K562 treated with DMSO at 1 percent for 48 hours (cell line): ENCODE results near the gene COX7B2. TPM values are rescaled to one million over a fixed set of nuclear protein-coding genes. Genes with fewer than 3 reads are reported as not detected.

Experiments used
- total RNA-seq: library from RNA; unstranded; fragments of 300-600 nt; gene quantifications from 2 replicates; pipeline ENCODE4 v1.2.3, GENCODE V29; 2022; ENCODE audit warnings: low replicate concordance; ENCODE audit errors: extremely low read depth

The COX7B2 gene
- total RNA-seq, result not detected in 2 replicates

GRCh38 chr4:46909078-46909477, at the start of gene COX7B2:
COX7B2 (minus strand) TSS chr4:46909245; CDS start chr4:46735192, 174,053 bp downstream.

Other genes with a start within 250 kb of the COX7B2 start
- gene GABRA4, start 84.3 kb upstream of the COX7B2 start, total RNA-seq, result not detected in 2 replicates
- not detected in 2 replicates for gene GABRB1, start 122.3 kb upstream of the COX7B2 start, total RNA-seq